Superior temporal gyrus (tissue), 1 donor: Measurements from ENCODE around the gene KPNA6.
"Not testable (repeated sequence)": the region's sequence is repeated elsewhere in the genome, so short reads cannot be mapped to it uniquely, and the experiment has no call there.

Source experiments
- DNase-seq: peaks from one replicate; pipeline ENCODE4 v3.0.0-alpha.2; 2016; ENCODE audit errors: extremely low spot score

The KPNA6 gene

DNA sequence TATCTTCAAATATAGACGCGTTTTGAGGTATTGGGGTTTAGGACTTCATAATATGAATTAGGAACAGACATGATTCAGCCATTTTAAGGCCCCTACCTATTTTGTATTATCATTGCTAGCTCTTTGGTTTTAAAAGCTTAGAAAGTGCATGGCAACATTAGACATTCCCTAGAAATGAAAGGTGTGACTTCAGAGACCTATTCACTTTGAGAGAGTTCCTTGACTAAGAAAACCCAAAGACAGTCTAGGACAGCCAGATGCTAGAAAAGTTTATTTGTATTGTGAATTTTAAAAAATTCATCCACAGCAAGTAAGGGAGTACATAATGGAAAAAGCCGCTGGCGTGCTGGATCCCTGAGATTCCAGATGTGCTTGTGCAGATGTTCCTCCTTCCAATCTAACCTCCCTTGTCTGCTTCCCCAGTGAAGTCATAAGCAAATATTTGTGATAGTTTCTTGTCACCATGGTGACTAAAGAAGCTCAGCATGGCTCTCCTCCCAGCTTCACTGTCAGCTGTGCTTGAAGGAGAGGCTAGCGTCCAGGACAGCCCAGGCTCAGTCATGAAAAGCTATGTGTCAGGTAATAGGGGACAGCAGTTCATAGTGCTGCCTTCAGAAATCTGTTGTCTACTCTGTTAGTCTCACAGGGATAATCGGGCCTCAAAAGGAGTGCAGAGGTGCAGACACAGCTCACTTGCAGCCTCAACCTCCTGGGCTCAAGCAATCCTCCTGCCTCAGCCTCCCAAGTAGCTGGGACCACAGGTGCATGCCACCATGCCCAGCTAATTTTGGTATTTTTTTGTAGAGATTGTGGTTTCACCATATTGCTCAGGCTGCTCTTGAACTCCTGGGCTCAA is 34.8 kb downstream of the KPNA6 start:
- DNase-seq, result no peak

- DNase-seq, result not testable (repeated sequence)
These were observed 35.4 kb downstream of the KPNA6 start for GRCh38 chr1:32143302-32143695.

DNA sequence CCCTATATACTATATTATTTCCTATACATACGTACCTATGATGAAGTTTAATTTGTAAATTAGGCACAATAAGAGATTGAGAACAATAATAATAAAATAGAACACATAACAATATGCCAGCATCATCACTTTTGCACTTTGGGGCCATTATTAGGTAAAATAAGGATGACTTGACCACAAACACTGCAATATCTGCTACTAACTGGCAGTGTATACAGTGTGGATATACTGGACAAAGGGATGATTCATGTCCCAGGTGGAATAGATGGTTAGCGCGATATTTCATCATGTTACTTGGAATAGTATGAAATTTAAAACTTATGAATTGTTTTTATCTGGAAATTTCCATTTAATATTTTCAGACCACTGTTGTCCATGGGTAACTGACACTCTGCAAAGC is 36.2 kb downstream of the KPNA6 start:
- no peak for DNase-seq

GRCh38 chr1:32147799-32148198 is 39.9 kb downstream of the KPNA6 start:
- DNase-seq, result not testable (repeated sequence)

DNA sequence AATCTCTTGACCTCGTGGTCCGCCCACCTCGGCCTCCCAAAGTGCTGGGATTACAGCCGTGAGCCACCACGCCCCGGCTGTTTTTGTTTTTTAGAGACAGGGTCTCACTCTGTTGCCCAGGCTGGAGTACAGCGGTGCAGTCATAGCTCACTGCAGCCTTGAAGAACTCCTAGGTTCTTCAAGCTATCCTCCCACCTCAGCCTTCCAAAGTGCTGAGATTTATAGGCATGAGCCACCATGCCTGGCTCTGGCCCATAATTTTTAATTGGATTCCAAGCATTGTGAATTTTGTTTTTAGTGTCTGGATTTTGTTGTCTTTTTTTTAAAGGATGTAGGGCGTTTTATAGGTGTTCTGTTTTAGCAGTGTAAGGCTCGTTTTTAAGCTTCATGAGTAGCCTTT is 43.0 kb downstream of the KPNA6 start:
- DNase-seq, result no peak

GRCh38 chr1:32151319-32151787 is 43.5 kb downstream of the KPNA6 start:
- no peak for DNase-seq

- DNase-seq, result no peak
These were observed 51.3 kb downstream of the KPNA6 start for GRCh38 chr1:32159189-32159588.

GRCh38 chr1:32163405-32163804 is 55.5 kb downstream of the KPNA6 start:
- no peak for DNase-seq

DNA sequence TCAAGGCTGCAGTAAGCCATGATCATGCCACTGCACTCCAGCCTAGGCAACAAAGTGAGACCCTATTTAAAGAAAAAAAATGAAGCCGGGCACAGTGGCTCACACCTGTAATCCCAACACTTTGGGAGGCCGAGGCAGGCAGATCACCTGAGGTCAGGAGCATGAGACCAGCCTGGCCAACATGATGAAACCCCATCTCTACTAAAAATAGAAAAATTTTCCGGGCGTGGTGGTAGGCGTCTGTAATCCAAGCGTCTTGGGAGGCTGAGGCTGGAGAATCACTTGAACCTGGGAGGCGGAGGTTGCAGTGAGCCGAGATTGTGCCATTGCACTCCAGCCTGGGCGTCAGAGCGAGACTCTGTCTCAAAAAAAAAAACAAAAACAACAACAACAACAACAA is 57.8 kb downstream of the KPNA6 start:
- not testable (repeated sequence) for DNase-seq

- no peak for DNase-seq
These were observed 63.1 kb downstream of the KPNA6 start for GRCh38 chr1:32170991-32171390.

DNA sequence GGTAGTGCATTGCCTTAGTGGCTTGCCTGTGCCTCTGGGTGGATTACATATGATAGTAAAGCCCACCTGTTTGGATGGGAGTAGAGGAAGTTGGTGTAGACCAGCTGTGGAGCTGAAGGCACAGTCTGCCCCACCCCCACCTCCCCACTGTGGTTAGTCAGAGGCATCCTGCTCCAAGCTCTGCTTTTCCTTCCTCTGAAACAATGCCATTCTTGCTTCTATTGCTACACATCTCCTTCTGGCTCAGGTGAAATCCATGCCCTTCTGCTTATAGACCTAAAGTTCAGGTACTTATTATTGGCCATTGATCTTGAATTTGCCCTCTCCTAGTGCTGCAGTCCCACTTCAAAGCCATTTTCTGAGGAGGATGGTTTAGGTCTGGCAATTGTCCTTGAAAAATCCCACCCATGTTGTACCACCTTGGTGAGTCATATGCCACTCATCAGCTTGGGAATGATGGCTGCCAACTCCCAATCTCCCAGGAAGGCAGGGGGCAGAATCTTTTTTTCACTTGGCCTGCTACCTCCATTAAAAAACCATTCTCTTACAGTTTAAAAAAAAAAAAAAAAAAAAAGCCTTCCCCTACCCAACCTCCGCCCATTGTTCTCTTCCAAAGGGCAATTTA is 64.9 kb downstream of the KPNA6 start:
- DNase-seq, result no peak

GRCh38 chr1:32178380-32179192 is 70.7 kb downstream of the KPNA6 start:
- no peak for DNase-seq

DNA sequence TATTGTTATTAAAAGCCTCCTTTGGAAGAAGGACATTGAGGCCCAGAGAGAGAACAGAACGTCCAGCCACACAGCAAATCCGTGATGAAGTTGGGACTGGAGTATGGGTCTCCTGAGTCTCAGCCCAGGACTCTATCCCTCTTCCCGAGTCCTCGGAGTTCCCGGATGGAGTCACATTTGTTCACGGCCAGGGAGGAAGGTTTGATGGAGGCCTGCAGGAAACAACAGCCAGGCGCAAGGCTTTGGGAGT is 71.3 kb downstream of the KPNA6 start:
- DNase-seq, result no peak

GRCh38 chr1:32179443-32180185 is 71.8 kb downstream of the KPNA6 start, which contains the start of gene TXLNA:
TXLNA (plus strand) TSS chr1:32179675; CDS start chr1:32180346, 671 bp downstream.
- DNase-seq, result peak; percentile 93

- no peak for DNase-seq
These were observed 72.6 kb downstream of the KPNA6 start for GRCh38 chr1:32180186-32181060.

- no peak for DNase-seq
These were observed 73.2 kb downstream of the KPNA6 start for GRCh38 chr1:32181065-32181464.

GRCh38 chr1:32181563-32181962 is 73.7 kb downstream of the KPNA6 start:
- DNase-seq, result no peak

GRCh38 chr1:32182060-32182459 is 74.2 kb downstream of the KPNA6 start:
- DNase-seq, result no peak

DNA sequence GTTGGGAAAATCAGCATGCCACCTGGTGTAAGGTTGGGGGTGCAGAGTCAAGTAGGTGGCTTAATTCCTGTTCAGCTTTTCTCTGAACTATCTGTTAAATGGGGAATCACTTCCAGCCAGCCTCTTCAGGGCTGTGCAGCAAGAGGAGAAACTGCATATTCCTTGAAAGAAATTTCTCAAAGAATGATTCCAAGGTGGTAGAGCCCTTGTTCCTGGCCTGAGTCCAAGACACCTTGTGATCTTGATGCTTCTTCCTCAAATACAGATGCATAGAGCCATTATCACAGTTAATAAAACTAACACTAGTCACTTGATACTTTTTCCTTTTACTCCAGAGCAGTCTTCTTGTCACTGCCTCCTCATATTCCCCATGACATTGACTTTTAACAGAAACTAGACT is 76.8 kb downstream of the KPNA6 start:
- DNase-seq, result no peak

GRCh38 chr1:32186077-32186476 is 78.2 kb downstream of the KPNA6 start:
- DNase-seq, result no peak

DNA sequence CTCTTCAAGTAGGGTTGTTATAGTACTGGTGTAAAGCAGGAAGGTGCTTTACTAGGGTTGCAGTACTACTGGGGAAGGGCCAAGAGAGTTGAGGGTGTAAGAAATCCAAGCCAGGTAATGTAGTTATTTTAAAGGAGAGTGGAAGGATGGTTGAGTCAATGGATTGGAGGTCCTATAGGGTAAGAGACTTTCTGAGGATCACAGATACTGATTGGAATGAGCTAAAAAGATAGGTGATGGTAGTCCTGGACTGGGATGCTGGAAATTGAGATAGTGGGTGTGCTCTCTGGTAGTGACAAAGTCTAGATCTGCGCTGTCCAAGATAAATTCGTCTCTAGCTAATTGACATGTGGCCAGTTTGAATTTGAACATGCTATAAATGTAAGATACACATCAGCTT is 78.6 kb downstream of the KPNA6 start:
- DNase-seq, result no peak
